SK-N-MC (cell line): ENCODE results near the gene GAN.

ENCODE experiments used
- EZH2 ChIP-seq: fragments of 200-600 bp; sonication (generic); IDR thresholded peaks from one replicate; pipeline ENCODE4 v1.6.1; 2017; ENCODE audit warnings: antibody characterized with exemption
- FOXP2 ChIP-seq: optimal IDR thresholded peaks from 2 replicates; pipeline ENCODE3; 2011; ENCODE audit warnings: mild to moderate bottlenecking, moderate library complexity; ENCODE audit not compliant: insufficient read depth; ENCODE audit errors: extremely low read length, control extremely low read depth
- POLR2AphosphoS5 ChIP-seq: IDR thresholded peaks from 2 replicates; pipeline ENCODE4 v1.6.1; 2012; ENCODE audit warnings: mild to moderate bottlenecking, low read depth, low read length, borderline replicate concordance

GRCh38 chr16:81350306-81350615, 35.5 kb downstream of the GAN start:
- TF ChIP-seq EZH2 (no peak), POLR2AphosphoS5 (no peak), FOXP2 (no peak)
